GM12801 (cell line): Measurements from ENCODE around the gene WFDC1.

ENCODE experiments used
- CTCF ChIP-seq: IDR thresholded peaks from one replicate; pipeline ENCODE4 v1.5.1; 2011; ENCODE audit warnings: control low read depth; ENCODE audit not compliant: insufficient read length; ENCODE audit errors: extremely low read depth

WFDC1 gene

GRCh38 chr16:84350685-84351400 is 56.2 kb downstream of the WFDC1 start:
- no peak for TF ChIP-seq CTCF

- TF ChIP-seq CTCF, result no peak
These were observed 57.0 kb downstream of the WFDC1 start for GRCh38 chr16:84351630-84352029.

- TF ChIP-seq CTCF, result no peak
These were observed 59.6 kb downstream of the WFDC1 start for GRCh38 chr16:84354306-84354705.

- TF ChIP-seq CTCF, result no peak
These were observed 60.5 kb downstream of the WFDC1 start for GRCh38 chr16:84355149-84355548.

- no peak for TF ChIP-seq CTCF
These were observed 61.5 kb downstream of the WFDC1 start for GRCh38 chr16:84356176-84356575.

GRCh38 chr16:84356591-84357116 is 62.0 kb downstream of the WFDC1 start:
- TF ChIP-seq CTCF, result no peak

GRCh38 chr16:84357191-84357651 is 62.5 kb downstream of the WFDC1 start:
- TF ChIP-seq CTCF, result no peak
